SKM-1 (cell line): ENCODE results near the gene TTC34.

Experiments used
- DNase-seq: peaks from one replicate; lab custom pipeline; 2025; ENCODE audit not compliant: unreplicated experiment; lab: John Stamatoyannopoulos, UW

TTC34 gene, protein sequence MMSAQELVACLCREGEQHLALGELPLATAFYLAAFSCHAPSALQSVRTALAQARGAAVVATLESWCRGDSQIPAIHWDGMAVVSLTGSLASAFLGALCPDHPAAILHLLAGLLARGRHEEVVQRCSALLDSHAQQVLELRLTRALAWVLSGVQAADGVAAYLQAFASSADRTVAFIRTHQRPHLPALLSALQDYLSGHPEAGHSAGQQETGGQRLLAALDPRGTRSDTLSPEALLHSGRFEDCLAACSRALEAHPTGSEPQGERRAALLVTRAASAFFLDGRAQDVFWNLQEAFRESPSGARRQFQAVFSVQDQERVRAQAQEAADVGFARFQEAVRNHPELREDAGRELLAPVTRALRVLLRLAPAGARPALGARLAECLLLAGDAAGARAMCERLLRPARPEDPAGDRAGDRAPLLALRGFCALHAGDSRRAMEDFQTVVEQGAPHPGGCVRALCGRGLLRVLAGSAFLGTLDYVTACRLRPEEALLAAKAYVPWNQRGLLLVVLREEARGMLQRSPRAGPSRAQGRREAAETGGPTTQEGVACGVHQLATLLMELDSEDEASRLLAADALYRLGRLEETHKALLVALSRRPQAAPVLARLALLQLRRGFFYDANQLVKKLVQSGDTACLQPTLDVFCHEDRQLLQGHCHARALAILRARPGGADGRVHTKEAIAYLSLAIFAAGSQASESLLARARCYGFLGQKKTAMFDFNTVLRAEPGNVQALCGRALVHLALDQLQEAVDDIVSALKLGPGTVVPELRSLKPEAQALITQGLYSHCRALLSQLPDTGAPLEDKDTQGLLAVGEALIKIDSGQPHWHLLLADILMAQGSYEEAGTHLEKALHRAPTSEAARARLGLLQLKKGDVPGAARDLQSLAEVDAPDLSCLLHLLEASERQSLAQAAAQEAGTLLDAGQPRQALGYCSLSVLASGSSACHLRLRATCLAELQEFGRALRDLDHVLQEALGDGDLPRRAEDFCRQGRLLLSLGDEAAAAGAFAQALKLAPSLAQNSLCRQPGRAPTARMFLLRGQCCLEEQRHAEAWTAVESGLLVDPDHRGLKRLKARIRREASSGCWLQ

DNA sequence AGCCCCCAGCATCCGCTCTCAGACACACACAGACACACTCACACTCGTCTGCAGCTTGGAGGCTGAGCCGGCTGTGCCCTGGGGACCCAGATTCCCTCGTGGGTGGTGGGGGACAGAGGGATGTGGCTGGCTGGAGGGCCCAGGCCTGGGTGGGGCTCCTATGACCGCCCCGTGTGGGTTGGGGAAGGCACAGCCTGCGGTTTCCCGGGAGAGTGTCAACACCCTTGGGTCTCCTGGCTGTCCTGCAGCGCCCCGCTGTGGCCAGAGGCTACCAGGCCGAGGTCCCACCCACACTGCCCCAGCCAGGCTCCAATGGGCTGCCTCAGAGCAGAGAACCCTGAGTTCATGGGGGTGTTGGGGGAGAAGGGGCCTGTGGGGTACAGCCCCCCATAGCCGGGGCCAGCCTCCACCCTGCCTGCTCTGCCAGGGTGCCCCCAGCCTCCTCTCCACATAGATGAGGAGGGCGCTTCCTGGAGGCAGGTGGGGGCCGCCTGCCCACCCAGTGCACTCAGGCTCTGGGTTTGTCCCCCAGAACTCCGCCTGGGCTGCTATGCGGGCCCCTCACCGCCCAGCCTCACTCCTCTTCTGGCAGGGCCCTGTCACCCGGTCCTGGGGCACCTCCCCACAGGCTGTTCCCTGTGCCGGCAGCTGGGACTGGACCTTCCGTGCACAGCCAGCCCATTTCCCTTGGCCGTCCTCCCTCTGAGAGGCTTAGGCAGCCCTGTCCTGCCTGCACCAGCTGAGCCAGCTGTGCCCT, at the start of gene TTC34:
TTC34 (minus strand) TSS at position 159 of the 757 bp plus-strand sequence. CDS start 866 bp downstream, outside the sequence.
- DNase-seq: no peak

- DNase-seq: no peak
Observed at GRCh38 chr1:2850502-2850901, 49.0 kb upstream of the TTC34 start.

- DNase-seq: no peak
Observed at GRCh38 chr1:2848006-2848670, 46.6 kb upstream of the TTC34 start.

DNA sequence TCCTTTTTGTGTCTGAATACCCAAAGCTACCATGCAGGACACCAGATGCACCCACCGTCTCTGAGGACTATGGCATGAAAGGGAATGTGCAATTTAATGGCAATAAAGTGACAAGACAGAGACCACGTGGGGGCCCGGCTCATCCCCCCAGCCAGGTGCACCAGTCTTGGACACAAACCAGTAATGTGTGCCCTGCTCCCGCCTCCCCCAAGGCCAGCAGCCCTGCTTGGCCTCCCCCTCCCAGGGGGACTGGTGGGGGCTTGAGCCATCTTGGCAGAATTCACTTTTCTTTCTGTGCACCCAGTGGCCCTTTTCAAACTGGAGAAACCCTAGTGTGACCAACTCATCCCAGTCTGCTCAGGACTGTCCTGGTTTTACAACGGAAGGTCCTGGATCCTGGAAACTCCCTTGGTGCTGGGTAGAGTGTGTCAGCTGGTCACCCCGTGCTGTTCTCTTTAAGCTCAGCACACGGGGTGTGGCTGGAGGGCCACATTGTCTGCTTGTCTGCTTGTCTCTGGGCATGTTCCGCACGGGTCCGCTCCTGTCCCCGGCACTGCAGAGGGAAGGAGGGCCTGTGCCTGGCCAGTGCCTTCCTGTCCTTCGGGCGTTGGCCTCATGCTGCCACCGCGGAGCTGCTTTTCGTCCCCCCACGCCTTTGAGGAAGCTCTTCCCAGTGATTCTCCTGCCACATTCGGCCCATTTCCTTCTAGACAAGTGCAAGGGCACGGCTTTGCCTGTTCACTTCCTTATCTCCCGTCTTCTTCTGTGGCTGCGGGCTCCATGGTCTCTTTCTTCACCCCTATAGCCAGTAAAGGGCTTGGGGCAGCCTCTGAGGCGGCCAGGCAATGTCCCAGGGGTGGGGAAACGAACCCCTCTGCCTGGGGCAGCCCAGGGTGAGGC, 45.8 kb upstream of the TTC34 start:
- no peak for DNase-seq

DNA sequence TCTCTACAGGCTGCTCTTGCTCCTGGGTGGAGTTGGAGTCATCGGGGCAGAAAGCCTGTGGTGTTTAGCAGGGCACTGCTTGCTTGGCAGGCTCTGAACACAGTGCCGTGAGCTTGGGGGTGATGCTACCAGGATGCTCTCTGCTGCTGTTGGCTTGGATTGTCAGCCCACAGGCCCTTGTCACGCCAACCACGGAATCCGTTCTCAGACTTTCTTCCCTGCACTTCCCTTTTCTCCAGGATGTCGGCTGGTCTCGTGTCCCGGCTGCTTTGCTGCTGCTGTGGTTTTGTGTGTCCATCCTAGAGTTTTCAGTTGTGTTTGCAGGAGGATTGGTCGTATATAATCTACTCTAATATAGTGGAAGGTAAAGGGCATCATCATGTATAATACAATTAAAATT, 44.4 kb upstream of the TTC34 start:
- DNase-seq: no peak

- DNase-seq: no peak
Observed at GRCh38 chr1:2840036-2840809, 38.7 kb upstream of the TTC34 start.

- no peak for DNase-seq
Observed at GRCh38 chr1:2837823-2838222, 36.3 kb upstream of the TTC34 start.

DNA sequence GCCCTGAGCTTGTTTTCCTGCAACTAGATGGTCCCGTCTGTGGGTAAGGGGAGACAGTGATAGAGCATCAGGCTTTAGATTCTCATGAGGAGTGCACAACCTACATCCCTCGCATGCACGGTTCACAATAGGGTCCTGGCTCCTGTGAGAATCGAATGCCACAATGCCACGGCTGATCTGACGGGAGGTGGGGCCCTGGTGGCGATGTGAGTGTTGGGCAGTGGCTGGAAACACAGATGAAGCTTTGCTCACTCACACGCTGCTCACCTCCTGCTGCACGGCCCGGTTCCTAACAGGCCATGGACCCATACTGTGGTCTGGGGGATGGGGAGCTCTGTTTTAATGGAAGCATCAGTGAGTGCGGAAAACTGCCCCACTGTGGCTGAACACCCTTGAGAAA, 35.8 kb upstream of the TTC34 start:
- no peak for DNase-seq

DNA sequence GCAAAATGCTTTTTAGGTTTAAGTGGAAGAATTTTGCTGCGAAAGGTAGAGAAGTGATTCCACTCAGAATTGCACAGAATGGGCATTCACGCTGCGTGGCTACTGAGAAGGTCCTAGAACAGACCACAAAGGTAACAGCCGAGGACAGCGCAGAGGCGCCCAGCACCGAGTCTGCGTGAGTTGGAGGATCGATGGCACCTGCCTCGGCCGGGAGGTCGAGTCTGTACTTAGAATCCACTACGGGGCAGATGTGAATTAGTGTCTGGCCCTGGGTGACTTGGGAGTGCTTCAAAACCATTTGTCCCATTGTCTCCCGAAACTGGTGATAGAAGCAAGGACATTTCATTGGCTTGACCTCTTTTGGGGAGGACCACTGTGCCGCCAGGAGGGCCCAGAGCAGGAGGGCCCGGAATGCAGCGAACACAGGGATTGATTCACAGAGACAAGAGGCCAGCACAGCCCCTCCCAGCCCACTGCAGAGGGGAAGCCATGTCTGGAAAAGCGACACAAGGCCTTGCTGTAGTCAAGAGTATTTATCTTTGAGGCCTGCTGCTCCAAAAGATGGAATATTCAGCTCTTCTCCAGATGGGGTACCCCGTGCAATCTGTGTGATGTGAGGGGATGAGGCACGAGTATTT, 35.0 kb upstream of the TTC34 start:
- DNase-seq: no peak

- no peak for DNase-seq
Observed at GRCh38 chr1:2835650-2836159, 34.2 kb upstream of the TTC34 start.

- no peak for DNase-seq
Observed at GRCh38 chr1:2834741-2835564, 33.5 kb upstream of the TTC34 start.

DNA sequence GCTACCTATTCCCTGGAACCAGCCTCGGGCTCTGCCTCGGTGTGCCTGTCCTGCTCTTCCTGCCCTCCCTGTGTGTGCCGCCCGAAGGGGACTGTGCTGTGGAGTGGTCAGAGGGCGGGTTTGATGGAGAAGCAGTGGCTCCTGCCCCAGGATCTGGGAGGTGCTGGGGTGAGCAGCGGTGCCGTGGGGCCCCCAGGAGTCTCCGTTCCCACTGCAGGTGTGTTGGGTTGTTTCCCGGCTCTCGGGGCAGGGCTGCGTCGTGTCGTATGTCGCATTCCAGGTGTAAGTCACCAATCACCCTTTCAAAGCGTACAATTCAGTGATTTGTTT, 32.6 kb upstream of the TTC34 start:
- DNase-seq: no peak

DNA sequence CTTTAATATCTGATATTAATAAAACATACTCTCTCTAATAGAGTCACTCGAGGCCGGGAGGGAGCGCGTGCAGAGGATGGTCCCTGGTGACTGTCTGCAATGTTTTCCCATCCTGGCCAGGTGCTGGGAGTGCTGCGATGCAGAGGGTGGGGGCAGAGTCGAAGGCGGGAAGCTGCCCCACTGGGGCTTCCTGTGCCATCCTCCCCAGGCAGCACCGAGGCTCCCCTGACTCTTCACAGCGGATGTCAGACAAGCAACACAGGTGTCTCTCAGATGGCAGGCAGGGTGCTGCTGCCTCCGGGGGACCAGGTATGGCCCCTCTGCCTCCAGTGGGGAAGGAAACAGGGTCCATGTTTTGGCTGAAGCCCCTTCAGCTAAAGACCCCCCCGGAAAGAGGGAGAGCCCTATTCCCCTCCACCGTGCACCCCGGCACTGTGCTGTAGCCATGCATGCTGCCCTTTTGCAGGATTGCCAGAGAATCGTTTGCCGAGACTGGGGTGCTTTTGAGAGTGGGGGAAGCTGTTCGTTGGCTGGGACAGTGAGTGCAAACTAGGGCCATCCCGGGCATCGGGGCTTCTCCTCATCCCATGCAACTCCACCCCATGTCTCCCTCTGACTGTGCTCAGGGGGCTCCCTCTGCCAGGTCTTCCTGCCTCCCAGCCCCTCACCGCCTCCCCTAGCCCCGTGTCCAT, 32.1 kb upstream of the TTC34 start:
- no peak for DNase-seq

- DNase-seq: no peak
Observed at GRCh38 chr1:2832506-2833453, 31.3 kb upstream of the TTC34 start.

DNA sequence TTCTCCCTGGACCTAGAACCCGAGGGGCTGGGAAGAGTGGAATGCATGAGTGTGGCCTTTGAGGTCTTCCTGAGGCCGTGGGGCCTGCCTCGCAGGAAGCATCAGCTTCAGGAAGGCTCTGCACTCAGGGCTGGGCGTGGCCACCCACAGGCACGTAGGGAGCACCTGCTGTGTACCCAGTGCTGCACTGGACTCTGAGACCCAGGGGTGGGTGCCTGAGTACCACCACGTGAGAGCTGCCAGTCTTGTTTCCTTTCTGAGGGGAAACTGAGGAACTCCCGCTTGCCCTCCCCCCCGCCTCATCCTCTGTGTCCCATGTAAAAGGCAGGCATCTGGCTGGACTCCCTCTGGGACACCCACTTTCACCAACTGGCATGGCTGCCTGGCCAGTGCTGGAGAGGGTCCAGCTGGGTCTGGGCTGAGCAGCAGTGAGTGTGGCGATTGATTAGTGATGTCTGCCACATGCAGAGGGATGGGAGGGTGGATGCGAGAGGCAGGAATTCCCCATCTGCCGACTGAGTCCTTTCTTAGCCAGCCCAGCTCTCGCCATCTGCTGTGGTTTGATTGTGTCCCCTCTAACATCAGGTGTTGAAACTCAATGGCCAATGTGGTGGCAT, 30.2 kb upstream of the TTC34 start:
- no peak for DNase-seq
